Measurements from ENCODE around the gene AHDC1.

The AHDC1 gene

GRCh38 chr1:27616441-27616840 is 12.5 kb upstream of the AHDC1 start:
- intact Hi-C loops (cut with DNase I): no loop called here
- peak in 1 of 10 donors; percentile 43 for DNase-seq

GRCh38 chr1:27615346-27616192 is 11.6 kb upstream of the AHDC1 start:
- intact Hi-C loops (cut with DNase I): no loop called here
- peak in 1 of 10 donors; percentile 62 for DNase-seq

- intact Hi-C loops (cut with DNase I): no loop called here
- no peak for DNase-seq
Measured at GRCh38 chr1:27614625-27615344, 10.8 kb upstream of the AHDC1 start.

- intact Hi-C loops (cut with DNase I): no loop called here
- DNase-seq: peak in 1 of 10 donors; percentile 66
Measured at GRCh38 chr1:27614043-27614624, 10.2 kb upstream of the AHDC1 start.

GRCh38 chr1:27612718-27613117 is 8.8 kb upstream of the AHDC1 start:
- intact Hi-C loops (cut with DNase I): no loop called here
- no peak for DNase-seq

GRCh38 chr1:27611450-27611849 is 7.5 kb upstream of the AHDC1 start:
- DNase-seq: no peak
- intact Hi-C loops (cut with DNase I): no loop called here

- intact Hi-C loops (cut with DNase I): loop anchor here (1.0 to 5.0 kb wide), 2 partner anchors 54 to 207 kb away; no protein-coding TSS in a partner anchor
Measured at GRCh38 chr1:27609618-27610240, 5.8 kb upstream of the AHDC1 start.

GRCh38 chr1:27609210-27609555 is 5.2 kb upstream of the AHDC1 start:
- peak in 1 of 10 donors; percentile 28 for DNase-seq
- intact Hi-C loops (cut with DNase I): loop anchor here (1.0 to 5.0 kb wide), 2 partner anchors 54 to 207 kb away; no protein-coding TSS in a partner anchor

More at GRCh38 chr1:27609618-27610240, 5.8 kb upstream of the AHDC1 start:
- DNase-seq: peak in 1 of 10 donors; percentile 8

GRCh38 chr1:27607239-27607804 is 3.4 kb upstream of the AHDC1 start:
- peak in 1 of 10 donors; percentile 72 for DNase-seq
- intact Hi-C loops (cut with DNase I): loop anchor here (2.0 to 5.0 kb wide), 2 partner anchors 205 to 307 kb away; no protein-coding TSS in a partner anchor

- intact Hi-C loops (cut with DNase I): loop anchor here (1.0 to 5.0 kb wide), 3 partner anchors 50 to 306 kb away; no protein-coding TSS in a partner anchor
- no peak for DNase-seq
Measured at GRCh38 chr1:27606708-27607238, 2.8 kb upstream of the AHDC1 start.

GRCh38 chr1:27605796-27606707 is 2.1 kb upstream of the AHDC1 start:
- intact Hi-C loops (cut with DNase I): loop anchor here (1.0 to 5.0 kb wide), 3 partner anchors 50 to 305 kb away; no protein-coding TSS in a partner anchor
- peak in 9 of 10 donors; percentile 45 to 93 (median 69) for DNase-seq

GRCh38 chr1:27605300-27605766 is 1.4 kb upstream of the AHDC1 start:
- DNase-seq: peak in 1 of 10 donors; percentile 27

GRCh38 chr1:27604579-27605299 is 795 bp upstream of the AHDC1 start:
- intact Hi-C loops (cut with DNase I): loop anchor here (5.0 kb wide), 3 partner anchors 187 to 372 kb away; partner anchors contain the start of gene WDTC1
- DNase-seq: peak in 1 of 10 donors; percentile 39

More at GRCh38 chr1:27605300-27605766, 1.4 kb upstream of the AHDC1 start:
- intact Hi-C loops (cut with DNase I): loop anchor here (5.0 kb wide), 1 partner anchor 203 kb away; no protein-coding TSS in a partner anchor

- peak in 3 of 10 donors; percentile 25 to 42 (median 36) for DNase-seq
- intact Hi-C loops (cut with DNase I): loop anchor here (5.0 kb wide), 2 partner anchors 186 to 371 kb away; partner anchors contain the start of gene WDTC1
Measured at GRCh38 chr1:27603309-27603680, 649 bp downstream of the AHDC1 start.

- DNase-seq: peak in 3 of 10 donors; percentile 39 to 75 (median 57)
- intact Hi-C loops (cut with DNase I): loop anchor here (5.0 kb wide), 2 partner anchors 185 to 370 kb away; partner anchors contain the start of gene WDTC1
Measured at GRCh38 chr1:27602462-27603308, 1.3 kb downstream of the AHDC1 start.

- peak in 9 of 10 donors; percentile 21 to 91 (median 57) for DNase-seq
- intact Hi-C loops (cut with DNase I): loop anchor here (5.0 kb wide), 2 partner anchors 185 to 370 kb away; partner anchors contain the start of gene WDTC1
Measured at GRCh38 chr1:27601771-27602461, 2.0 kb downstream of the AHDC1 start.
